ENCODE measurements around the gene MAML2.

MAML2 gene

DNA sequence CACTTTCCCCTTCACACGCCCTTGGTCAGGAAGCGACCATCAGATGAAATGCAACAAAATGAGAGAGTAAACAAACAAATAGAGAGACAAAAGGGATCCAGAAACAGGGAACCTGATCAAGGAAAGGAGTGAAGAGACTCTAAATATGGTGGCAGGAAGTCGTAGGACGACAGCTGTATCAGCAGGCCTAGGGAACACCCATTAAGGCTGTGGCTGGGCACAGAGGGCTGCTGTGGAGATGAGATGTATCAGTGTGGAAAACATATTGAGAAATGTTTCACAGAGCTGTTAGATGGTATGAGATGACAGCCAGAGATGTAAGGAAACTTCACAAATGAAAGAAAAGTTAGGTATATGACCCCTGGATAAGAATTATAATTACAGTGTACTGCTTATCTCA, 263.3 kb downstream of the MAML2 start:
- FAIRE-seq (no peak), DNase-seq (ENCODE audit: insufficient read length) (no peak)
- TF ChIP-seq POLR2AphosphoS5 (IDR thresholded peaks at IDR 0.05; ENCODE audit: low read depth, low read length) (no peak), TAF1 (IDR thresholded peaks at IDR 0.05; ENCODE audit: borderline replicate concordance, low read depth, low read length) (no peak), POLR2A (IDR thresholded peaks at IDR 0.05; ENCODE audit: low read depth, low read length) (no peak)

DNA sequence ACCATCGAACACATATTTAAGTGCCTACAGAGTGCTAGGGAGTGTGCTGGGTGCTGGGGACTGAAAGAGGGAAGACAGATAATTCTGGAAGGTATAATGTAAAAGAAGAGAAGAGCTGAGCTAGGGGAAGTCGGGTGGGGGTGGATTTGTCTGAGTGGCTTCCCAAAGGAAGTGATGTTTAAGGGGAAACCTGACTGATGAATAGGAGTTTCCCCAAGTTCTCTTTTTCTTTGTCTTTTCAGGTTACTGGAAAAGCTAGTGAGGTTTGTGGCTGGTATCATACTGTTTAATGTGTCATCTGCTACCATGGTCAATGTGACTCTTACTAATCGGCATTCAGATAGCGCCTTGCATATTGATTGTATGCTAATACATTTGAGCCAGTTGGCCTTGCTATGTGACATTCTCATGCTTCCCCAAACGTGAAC, 267.4 kb downstream of the MAML2 start:
- DNase-seq (ENCODE audit: insufficient read length) (no peak), FAIRE-seq (peak; percentile 90)
- no peak for TF ChIP-seq POLR2AphosphoS5 (IDR thresholded peaks at IDR 0.05; ENCODE audit: low read depth, low read length)
- TF ChIP-seq TAF1 (IDR thresholded peaks at IDR 0.05; ENCODE audit: borderline replicate concordance, low read depth, low read length): no peak
- no peak for TF ChIP-seq POLR2A (IDR thresholded peaks at IDR 0.05; ENCODE audit: low read depth, low read length)

DNA sequence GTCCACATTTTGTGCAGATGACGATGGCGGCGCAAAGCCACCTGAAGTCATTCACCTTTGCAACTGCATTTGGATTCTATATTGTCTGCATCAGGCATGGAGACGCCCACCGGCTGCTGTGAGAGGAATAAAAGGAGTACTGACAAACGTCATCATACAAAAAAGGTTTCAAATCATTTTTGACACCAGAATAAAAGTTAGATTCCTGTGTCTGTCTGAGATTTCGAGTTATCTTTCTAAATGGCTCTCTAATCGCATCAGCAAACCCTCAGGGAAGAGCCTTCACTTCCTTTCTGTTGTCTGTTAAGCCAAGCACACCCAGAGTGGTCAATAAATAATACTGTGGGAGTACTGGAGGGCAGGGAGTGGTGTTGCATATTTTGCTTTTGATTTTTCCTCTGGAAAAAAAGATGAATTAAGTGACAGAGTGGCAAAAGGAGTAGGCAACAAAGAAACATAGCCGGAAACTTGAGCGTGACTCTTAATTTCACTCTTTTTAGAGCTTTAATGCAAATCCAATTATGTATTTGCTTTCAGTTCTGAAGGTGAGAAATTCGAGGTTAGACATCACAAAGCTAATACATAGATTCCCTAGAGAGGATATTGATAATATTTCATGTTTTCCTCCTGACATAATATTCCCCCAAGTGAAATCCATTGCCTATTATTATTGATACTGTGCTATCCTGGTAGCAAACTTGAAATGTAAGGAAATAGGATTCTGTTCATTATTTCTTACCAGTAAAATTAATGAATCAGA, 268.3 kb downstream of the MAML2 start:
- DNase-seq (ENCODE audit: insufficient read length) (no peak), FAIRE-seq (no peak)
- no peak for TF ChIP-seq POLR2A (IDR thresholded peaks at IDR 0.05; ENCODE audit: low read depth, low read length)

DNA sequence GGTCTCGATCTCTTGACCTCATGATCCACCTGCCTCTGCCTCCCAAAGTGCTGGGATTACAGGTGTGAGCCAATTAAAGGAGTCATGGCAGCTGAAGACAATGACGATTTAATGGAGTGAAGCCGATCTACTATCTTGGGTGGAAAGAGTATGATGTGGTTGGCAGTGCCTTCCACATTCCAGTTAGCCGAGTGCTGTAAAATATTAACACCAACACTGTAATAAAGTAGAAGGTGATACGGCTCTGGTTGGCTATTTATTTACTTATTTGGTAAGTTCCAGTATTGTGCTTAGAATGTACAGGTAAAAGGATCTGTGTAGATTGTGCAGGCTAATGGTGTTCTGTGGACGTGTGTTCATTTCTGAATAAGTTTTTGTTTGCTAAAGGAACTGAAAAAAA, 269.5 kb downstream of the MAML2 start:
- no peak for TF ChIP-seq POLR2A (IDR thresholded peaks at IDR 0.05; ENCODE audit: low read depth, low read length)
- no peak for TF ChIP-seq TAF1 (IDR thresholded peaks at IDR 0.05; ENCODE audit: borderline replicate concordance, low read depth, low read length)
- TF ChIP-seq POLR2AphosphoS5 (IDR thresholded peaks at IDR 0.05; ENCODE audit: low read depth, low read length): no peak
- no peak for FAIRE-seq
- DNase-seq (ENCODE audit: insufficient read length): no peak

DNA sequence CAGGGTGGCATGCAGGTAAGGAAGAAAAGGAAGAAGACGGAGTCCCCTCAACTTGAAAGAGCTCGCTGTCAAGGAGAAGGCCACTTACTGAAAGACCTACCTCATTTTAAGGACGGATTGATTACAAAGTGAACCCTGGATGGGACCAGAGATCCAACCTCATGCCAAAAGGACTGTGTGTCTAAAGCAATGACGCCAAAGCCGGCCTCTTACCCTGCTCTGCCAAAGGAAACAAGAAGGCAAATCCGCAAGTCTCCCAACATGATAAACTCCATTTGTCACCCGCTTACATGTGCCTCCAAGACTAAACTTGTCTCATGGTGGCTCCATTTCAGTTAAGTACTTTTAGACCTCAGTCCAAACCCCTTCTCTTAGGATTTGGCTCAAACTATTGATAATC, 270.4 kb downstream of the MAML2 start:
- TF ChIP-seq POLR2A (IDR thresholded peaks at IDR 0.05; ENCODE audit: low read depth, low read length) (no peak), POLR2AphosphoS5 (IDR thresholded peaks at IDR 0.05; ENCODE audit: low read depth, low read length) (no peak), TAF1 (IDR thresholded peaks at IDR 0.05; ENCODE audit: borderline replicate concordance, low read depth, low read length) (no peak)
- DNase-seq (ENCODE audit: insufficient read length): no peak

DNA sequence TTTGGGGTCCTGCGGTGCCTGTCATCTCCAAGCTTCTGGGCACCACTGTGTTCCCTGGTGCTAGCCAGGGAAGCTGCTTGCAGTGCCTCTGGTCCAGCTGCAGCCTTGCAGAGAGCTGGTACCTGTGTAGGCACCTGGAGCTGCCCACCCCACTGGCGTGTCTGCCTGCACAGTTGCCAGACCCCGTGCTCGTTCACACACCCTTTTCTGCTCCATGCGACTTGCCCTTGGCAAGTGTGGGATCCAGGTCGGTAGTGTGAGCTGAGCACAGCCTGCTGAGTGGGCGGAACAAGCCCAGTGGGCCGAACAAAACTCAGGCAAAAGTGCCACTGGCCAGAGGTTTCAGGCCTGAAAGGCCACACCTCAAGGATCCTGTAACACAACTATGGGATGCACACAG, 272.5 kb downstream of the MAML2 start:
- DNase-seq (ENCODE audit: insufficient read length): no peak
- no peak for TF ChIP-seq TAF1 (IDR thresholded peaks at IDR 0.05; ENCODE audit: borderline replicate concordance, low read depth, low read length)
- no peak for TF ChIP-seq POLR2AphosphoS5 (IDR thresholded peaks at IDR 0.05; ENCODE audit: low read depth, low read length)
- TF ChIP-seq POLR2A (IDR thresholded peaks at IDR 0.05; ENCODE audit: low read depth, low read length): no peak
- no peak for FAIRE-seq

More for the DNA sequence above, 270.4 kb downstream of the MAML2 start:
- FAIRE-seq: no peak

DNA sequence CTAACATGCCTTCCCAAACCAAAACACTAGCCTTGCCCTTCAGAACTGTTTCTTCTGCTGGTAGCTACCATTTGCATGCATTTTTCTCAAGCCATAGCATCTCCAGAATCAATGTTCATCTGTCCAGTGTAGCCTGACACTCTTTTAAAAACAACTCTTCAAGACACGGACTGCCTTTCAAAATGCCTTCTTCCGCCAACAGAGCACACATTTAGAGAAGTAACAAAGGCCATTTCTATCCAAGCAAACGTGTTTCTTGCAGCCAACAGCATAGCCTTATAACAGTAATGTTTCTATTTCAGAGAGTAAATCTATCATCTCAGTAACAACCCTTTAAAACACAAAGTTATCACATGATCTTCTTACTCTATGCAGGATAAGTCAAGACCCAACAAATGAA, 275.8 kb downstream of the MAML2 start:
- TF ChIP-seq POLR2AphosphoS5 (IDR thresholded peaks at IDR 0.05; ENCODE audit: low read depth, low read length): no peak
- TF ChIP-seq TAF1 (IDR thresholded peaks at IDR 0.05; ENCODE audit: borderline replicate concordance, low read depth, low read length): no peak
- no peak for TF ChIP-seq POLR2A (IDR thresholded peaks at IDR 0.05; ENCODE audit: low read depth, low read length)
- FAIRE-seq: no peak
- DNase-seq (ENCODE audit: insufficient read length): no peak

DNA sequence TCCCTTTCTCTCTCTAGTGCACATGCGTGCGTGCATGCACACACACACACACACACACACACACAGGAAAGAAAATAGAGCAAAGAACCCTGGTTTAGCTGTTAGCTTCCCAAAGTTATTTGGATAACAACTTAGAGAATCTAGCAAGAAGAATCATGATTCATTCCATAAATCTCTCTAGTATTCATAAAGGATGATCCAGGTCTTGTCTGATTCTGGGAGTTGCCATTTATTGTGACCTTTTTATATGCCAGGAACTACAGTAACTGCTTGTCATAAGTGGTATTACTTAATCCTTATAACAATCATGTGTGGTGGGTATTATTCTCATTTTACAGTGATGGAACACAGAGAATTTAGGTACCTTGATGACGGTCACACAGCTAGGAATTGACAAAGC, 277.6 kb downstream of the MAML2 start:
- FAIRE-seq (no peak), DNase-seq (ENCODE audit: insufficient read length) (no peak)
- TF ChIP-seq TAF1 (IDR thresholded peaks at IDR 0.05; ENCODE audit: borderline replicate concordance, low read depth, low read length) (no peak), POLR2AphosphoS5 (IDR thresholded peaks at IDR 0.05; ENCODE audit: low read depth, low read length) (no peak), POLR2A (IDR thresholded peaks at IDR 0.05; ENCODE audit: low read depth, low read length) (no peak)

DNA sequence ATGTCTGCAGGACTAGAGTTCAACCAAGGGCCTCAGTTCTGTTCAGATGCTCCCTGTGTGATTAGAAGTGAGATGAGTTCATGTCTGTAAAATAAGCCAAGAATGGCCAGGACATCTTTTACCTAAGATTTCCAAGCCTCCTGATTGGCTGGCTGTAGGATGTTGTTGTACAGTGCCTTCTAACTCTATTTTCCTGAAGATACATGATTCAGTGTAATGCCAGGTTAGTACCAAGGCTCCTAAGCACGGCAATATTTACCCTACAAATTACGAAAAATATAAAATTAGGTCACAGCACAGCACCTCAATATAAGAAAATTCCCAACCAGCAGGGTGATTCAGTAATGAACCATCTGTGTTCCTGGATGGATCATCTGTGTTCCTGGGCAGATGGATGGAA, 279.1 kb downstream of the MAML2 start:
- DNase-seq (ENCODE audit: insufficient read length) (no peak), FAIRE-seq (no peak)
- TF ChIP-seq TAF1 (IDR thresholded peaks at IDR 0.05; ENCODE audit: borderline replicate concordance, low read depth, low read length): no peak
- no peak for TF ChIP-seq POLR2A (IDR thresholded peaks at IDR 0.05; ENCODE audit: low read depth, low read length)
- no peak for TF ChIP-seq POLR2AphosphoS5 (IDR thresholded peaks at IDR 0.05; ENCODE audit: low read depth, low read length)

DNA sequence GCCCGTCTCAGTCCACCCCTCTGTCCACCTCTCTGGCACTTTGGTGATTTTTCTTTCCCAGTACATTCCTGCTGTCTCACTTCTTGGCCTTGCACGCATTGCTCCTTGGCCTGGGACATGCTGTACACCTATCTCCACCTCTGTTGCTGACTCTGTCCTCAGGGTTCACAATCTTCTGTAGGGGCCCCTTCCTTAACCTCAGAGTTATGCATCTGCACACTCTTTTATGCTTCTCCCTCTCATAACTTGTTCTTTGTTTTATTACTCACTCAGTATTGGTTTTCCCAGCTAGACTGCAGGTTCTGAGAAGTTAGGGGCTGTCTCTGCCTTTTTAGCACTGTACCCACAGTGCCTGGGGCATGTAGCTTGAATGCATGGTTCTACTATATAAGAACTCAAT, 279.9 kb downstream of the MAML2 start:
- TF ChIP-seq TAF1 (IDR thresholded peaks at IDR 0.05; ENCODE audit: borderline replicate concordance, low read depth, low read length) (no peak), POLR2A (IDR thresholded peaks at IDR 0.05; ENCODE audit: low read depth, low read length) (no peak), POLR2AphosphoS5 (IDR thresholded peaks at IDR 0.05; ENCODE audit: low read depth, low read length) (no peak)
- FAIRE-seq (no peak), DNase-seq (ENCODE audit: insufficient read length) (no peak)

DNA sequence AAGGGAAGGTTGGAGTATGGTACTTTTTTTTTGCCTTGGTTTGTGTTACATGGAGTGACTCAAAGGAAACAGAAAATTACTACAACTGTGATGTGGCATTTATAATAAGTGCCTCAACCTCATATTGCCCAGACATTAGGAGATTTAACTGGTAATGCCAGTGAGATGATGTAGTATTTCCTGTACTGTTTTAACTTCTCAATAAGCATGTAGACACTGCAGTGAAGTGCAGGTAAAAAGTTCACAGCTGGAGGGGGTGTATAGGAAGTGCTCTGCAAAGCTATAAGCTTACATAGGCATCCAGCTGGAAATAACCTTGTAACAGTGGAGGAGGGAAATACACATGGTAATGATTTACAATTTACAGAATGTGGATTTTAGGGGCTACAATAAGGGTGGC, 280.9 kb downstream of the MAML2 start:
- FAIRE-seq: peak; percentile 73

DNA sequence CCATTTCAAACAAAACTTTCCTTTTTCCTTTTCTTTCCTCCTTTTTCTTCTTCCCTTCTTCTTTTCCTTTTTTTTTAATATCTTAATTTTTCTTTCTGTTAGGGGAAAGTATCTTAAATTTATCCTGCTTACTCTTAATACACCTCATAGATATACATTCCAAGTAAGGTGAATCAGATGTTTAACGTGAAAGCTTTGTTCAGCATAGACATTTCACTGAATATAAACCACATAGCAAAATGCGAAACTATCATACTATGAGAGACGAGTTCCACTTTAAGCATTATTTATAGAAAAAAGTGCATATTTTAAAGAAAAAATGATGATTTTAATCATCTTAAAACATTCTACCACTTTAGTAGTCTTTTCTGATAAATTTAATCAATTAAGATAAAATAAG, 281.3 kb downstream of the MAML2 start:
- no peak for FAIRE-seq
- TF ChIP-seq POLR2A (IDR thresholded peaks at IDR 0.05; ENCODE audit: low read depth, low read length) (no peak), POLR2AphosphoS5 (IDR thresholded peaks at IDR 0.05; ENCODE audit: low read depth, low read length) (no peak), TAF1 (IDR thresholded peaks at IDR 0.05; ENCODE audit: borderline replicate concordance, low read depth, low read length) (no peak)
- no peak for DNase-seq (ENCODE audit: insufficient read length)

More for the DNA sequence above, 280.9 kb downstream of the MAML2 start:
- no peak for DNase-seq (ENCODE audit: insufficient read length)
- TF ChIP-seq POLR2A (IDR thresholded peaks at IDR 0.05; ENCODE audit: low read depth, low read length) (no peak), TAF1 (IDR thresholded peaks at IDR 0.05; ENCODE audit: borderline replicate concordance, low read depth, low read length) (no peak), POLR2AphosphoS5 (IDR thresholded peaks at IDR 0.05; ENCODE audit: low read depth, low read length) (no peak)

Data from GM12892 (cell line).